OCI-LY1 (cell line): ENCODE data around the gene TBX15.

Experiments
- EZH2 ChIP-seq: fragments of 200-600 bp; sonication (generic), shearing (Covaris generic); IDR thresholded peaks from 2 replicates; pipeline ENCODE4 v1.8.0; 2017; ENCODE audit warnings: borderline replicate concordance, mixed run types, mild to moderate bottlenecking, antibody characterized with exemption, low read length, moderate library complexity, mixed read lengths
- TF ChIP-seq, protein P1 (sequence below): fragments of 200-600 bp; sonication (generic), shearing (Covaris generic); IDR thresholded peaks from 2 replicates; pipeline ENCODE4 v1.5.1; 2017; ENCODE audit warnings: mild to moderate bottlenecking, antibody characterized with exemption, low read length, moderate library complexity, mixed read lengths

DNA sequence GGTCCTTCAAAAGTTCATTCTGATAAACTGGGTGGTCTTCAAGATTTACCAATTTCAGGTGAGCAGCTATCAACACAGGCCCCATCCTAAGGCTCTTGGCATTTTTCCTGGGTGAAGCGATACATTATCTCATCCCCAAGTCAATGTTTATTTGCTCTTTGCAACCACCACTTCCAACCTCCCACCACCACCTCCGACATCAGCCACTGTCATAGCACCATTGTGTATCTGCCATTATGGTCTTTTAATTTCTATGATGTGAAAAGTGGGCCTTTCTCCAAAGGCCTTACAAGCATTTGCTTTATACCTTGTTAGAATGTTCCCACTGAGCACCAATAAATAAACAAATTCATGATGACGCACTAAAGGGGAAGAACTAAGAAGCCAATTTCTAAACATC lies 47.2 kb downstream of the TBX15 start:
- TF ChIP-seq, protein P1, sequence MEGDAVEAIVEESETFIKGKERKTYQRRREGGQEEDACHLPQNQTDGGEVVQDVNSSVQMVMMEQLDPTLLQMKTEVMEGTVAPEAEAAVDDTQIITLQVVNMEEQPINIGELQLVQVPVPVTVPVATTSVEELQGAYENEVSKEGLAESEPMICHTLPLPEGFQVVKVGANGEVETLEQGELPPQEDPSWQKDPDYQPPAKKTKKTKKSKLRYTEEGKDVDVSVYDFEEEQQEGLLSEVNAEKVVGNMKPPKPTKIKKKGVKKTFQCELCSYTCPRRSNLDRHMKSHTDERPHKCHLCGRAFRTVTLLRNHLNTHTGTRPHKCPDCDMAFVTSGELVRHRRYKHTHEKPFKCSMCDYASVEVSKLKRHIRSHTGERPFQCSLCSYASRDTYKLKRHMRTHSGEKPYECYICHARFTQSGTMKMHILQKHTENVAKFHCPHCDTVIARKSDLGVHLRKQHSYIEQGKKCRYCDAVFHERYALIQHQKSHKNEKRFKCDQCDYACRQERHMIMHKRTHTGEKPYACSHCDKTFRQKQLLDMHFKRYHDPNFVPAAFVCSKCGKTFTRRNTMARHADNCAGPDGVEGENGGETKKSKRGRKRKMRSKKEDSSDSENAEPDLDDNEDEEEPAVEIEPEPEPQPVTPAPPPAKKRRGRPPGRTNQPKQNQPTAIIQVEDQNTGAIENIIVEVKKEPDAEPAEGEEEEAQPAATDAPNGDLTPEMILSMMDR: no peak
- TF ChIP-seq EZH2: no peak
